HTR-8/SVneo (cell line): ENCODE data around the gene COQ2.
"Not testable (repeated sequence)": the region's sequence is repeated elsewhere in the genome, so short reads cannot be mapped to it uniquely, and the experiment has no call there.

Source experiments
- DNase-seq: peaks from one replicate; pipeline ENCODE4 v3.0.0; 2011; ENCODE audit warnings: low spot score, mixed read lengths; ENCODE audit not compliant: insufficient read length
- FAIRE-seq: peaks from 2 replicates; lab custom pipeline; 2011; peaks lifted over from hg19 to GRCh38; lab: Jason Lieb, UNC

COQ2 gene

DNA sequence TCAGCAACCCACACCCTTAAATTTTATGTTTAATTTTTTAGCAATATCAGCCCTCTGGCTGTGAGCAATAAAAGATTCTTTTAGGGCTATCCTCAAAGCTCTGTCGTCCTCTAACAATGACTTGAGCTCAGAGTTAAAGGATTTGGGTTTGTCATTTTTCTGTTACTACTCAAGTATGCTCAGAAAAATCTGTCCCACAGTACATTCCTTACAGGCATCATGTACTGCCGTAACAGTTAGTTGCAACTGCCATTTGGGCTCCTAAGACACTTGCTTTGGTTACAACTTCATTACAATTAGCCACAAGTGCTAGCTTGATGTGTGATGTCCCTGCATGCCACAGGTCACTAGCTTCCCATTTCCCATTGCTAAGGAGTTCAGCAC, 33.2 kb downstream of the COQ2 start:
- DNase-seq (no peak), FAIRE-seq (no peak)

DNA sequence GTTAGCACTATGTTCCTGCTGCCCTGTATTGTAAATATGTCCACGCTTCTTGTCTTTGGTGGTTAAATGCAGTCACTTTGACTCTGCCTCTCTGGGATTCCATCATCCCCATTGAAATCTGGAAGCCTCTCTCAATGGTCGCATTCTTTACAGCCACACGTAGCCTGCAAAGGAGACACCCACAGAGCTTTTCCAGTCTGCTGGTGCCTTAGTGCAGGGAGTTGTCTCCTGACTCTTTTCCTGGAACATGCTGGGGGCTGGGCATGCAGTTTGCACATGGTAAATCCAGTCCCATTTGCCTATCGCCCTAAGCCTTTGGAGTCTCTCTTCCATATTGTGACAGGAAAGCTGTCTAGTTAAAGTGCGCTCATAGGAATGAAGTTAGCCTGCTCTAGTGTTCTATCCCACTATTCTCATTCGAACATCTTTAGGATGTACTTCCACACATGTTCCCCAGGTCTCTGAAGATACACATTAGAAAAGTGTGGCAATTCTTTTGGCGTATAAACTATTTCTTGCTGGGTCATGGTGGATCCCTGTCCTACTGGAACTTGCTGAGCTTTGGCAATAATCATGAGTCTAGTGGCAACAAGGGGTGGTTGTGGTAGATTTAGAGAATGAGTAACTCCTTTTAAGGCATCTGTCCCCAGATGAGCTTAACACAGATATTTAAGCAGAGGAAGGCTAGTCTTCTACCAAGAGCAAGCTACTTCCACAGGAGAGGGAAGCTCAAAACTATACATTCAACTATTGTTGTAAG, 33.7 kb downstream of the COQ2 start:
- FAIRE-seq = no peak
- DNase-seq = no peak

DNA sequence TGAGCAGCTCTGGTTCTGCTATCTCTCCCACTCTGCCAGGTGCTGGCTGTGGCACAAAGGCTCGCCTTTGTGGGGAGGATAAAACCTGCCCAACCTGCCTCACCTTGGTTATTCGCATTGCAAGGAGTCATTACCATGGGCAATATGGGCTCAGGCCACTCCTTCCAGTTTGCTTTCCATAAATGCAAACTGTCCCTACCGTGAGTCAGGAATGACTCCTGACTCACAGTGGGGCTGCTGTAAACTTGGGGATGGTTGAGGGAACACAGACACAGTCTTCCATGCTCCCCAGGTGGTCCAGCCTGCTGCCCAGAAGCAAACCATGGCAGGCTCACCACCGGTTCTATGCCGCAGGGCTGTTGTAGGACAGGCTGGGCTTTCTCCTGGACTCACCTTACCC, 36.1 kb downstream of the COQ2 start:
- DNase-seq = no peak
- no peak for FAIRE-seq

DNA sequence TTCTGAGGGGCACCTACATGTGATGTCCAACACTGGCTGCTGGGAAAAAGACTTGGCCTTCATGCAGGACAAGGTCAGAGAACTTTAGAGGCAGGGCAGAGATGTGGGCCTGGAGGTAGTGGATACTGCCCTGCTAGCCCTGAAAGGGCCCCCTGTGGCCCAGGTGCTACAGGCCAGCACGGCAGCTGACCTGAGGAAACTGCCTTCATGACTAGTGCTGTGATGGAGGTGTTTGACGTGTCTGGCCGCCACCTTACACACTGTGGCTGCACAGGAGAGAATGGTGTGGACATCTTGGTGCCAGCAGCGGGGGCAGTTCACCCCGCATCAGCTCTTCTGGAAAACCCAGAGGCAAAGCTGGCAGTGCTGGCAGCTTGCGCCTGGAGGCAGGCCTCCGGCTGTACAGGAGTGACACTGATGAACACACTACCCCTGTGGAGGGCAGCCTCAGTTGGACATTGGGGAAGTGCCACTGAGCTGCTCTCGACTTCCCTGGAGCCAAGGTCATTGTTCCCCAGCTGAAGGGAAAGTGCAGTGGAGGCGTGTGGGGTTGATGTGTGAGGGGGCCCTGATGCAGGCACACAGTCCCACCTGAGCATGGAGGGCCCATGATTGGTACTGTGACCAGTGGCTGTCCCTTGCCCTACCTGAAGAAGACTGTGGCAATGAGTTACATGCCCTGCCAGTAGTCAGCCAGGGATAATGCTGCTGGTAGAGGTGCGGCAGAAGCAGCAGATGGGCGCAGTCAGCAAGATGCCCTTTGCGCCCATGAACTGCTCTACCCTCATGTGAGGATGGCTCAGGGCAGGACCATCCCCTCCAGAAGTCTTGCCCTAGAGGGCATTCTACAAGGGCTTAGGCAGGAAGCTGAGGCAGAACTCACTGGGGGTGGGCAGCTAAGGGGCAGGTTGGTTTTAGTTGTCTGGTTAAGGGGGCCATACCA, 36.9 kb downstream of the COQ2 start:
- DNase-seq (no peak), FAIRE-seq (no peak)

DNA sequence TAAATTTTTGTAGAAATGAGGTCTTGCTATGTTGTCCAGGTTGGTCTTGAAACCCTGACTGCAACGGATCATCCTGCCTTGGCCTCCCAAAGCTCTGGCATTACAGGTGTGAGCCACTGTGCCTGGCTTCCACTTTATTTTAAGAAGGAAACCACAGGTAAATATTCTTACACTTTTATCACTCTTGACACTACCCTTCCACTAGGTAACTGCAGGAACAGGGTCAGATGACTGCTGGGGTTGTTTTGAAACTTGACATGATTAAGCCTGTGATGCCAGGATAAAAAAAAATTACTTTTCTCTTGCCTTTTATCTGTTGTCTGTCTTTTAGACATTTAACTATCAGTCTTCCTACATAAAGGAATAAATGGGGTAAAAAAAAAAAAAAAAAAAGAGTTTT, 43.5 kb downstream of the COQ2 start:
- no peak for FAIRE-seq

DNA sequence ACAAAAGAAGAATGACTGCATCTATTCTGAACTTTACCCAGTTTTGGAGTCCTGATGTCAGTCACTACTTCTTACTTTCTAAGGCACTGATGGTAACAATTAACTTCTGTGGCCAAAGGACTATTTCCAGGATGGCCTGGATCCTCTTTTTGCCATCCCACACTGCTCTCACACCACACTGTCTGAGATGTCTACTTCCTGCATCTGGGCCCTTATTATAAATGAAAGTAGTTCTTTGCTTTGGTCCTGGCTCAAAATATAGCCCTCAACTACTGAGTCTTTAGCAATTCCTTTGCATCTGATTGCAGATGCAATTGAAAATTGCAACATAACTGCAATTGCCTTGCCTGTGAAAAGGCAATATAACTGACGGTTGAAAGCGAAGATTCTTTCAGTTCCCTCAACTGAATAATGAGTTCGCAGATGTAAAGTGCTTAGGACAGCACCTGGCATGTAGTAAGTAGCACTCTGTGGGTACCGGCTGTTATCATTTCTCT, 44.2 kb downstream of the COQ2 start:
- DNase-seq = no peak
- FAIRE-seq = no peak

More for the DNA sequence above, 43.5 kb downstream of the COQ2 start:
- no peak for DNase-seq

DNA sequence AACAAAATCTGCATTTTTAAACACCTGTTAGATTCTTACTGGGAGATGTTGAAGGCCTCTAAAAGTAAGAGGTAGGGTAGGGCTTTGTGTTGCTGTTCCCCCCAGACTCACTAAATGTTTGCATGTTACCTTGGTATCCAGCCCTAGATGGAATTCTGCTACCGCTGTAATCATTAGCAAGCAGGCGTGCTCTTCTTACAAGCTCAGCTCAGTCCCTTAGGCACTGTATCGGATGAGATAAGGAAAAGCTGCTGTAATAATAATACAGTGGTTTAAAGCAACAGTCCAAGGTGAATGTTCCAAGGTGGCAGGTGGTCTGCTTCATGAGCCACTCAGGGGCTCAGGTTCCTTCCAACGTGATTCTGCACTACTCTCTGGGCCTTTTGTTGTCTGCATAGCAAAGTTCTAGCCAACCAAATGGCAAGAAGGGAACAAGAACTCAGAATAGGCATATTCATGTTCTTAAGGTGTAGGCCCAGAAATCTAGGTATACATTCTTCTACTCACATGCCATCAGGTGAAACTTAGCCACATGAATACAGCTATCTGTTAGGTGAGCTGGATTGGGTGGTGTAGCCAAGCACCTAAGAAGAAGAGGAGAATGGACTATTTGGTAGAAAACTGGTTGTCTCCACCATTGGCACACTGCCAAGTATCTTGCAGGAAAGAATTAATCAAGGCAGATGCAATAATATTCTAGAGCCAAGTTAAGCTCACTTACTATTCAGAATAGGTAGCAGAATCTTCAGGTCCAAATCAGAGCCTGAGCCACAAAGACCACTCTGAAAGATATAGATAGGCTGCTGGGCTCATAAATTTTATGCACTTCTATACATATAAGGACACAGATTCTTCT, 46.0 kb downstream of the COQ2 start:
- FAIRE-seq (no peak), DNase-seq (no peak)

DNA sequence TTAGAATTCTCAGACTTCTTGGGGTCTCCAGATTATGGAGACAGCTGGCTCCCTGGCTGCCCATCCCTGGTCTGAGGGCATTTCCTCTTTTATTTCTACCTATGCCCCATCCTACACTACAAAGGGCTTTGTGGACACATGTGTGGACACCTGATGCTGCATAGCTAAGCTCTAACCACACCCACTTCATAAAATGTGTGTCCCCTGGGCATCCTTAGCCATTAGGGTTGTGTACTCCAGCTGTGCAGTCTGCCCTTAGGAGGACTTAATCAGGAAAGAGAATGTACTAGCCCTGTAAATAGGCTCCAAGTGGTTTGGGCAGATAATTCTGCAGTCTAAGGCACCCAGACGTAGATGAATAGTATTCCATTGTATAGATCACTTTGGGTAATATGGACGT, 47.0 kb downstream of the COQ2 start:
- FAIRE-seq (no peak), DNase-seq (no peak)

DNA sequence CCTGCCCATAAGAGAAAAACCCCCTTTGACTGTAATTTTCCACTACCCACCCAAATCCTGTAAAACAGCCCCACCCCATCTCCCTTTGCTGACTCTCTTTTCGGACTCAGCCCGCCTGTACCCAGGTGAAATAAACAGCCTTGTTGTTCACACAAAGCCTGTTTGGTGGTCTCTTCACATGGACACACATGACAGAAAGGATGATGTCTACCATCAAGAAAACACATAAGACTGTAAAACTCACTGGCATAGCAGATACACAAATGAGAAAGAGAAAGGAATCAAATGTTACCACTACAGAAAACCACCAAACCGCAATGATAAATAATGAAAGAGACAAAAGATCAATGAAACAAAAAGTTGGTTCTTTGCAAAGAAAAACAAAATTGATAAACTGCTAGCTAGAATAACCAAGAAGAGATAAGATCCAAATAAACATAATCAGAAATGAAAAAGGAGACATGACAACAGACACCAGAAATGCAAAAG, 48.9 kb downstream of the COQ2 start:
- not testable (repeated sequence) for FAIRE-seq, DNase-seq

DNA sequence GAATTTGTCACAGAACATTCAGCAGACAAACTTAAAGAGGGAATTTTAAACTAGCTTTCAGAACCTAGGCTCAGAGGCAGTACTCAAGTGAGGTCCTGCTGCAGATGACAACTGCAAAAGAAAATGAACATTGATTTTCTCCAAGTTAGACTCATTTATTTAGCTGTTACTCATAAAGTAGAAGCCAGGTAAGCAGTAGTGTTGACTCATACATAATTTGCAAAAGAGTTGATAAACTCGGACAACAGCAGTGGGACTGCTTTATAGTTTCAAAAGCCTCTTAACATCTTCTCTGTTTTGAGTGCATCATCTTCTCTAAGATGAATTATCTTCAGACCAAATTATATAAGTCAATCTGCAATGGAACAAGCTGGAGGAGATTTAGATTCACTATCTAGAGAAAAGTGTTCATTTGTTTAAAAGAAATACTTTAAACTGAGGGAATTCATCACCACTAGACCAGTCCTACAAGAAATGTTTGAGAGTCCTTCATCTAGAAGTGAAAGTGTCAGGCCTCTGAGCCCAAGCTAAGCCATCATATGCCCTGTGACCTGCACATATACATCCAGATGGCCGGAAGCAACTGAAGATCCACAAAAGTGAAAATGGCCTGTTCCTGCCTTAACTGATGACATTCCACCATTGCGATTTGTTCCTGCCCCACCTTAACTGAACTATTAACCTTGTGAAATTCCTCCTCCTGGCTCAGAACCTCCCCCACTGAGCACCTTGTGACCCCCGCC, 49.5 kb downstream of the COQ2 start:
- no peak for DNase-seq
- FAIRE-seq = no peak

DNA sequence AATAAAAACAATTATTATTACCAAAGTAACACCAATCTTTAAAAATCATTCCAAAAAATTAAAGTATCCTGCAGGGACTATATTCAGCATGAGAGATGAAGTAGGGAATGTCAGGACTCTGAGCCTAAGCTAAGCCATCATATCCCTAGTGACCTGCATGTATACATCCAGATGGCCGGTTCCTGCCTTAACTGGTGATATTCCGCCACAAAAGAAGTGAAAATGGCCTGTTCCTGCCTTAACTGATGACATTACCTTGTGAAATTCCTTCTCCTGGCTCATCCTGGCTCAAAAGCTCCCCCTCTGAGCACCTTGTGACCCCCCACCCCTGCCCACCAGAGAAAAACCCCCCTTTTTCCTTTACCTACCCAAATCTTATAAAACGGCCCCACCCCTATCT, 50.2 kb downstream of the COQ2 start:
- not testable (repeated sequence) for FAIRE-seq, DNase-seq

DNA sequence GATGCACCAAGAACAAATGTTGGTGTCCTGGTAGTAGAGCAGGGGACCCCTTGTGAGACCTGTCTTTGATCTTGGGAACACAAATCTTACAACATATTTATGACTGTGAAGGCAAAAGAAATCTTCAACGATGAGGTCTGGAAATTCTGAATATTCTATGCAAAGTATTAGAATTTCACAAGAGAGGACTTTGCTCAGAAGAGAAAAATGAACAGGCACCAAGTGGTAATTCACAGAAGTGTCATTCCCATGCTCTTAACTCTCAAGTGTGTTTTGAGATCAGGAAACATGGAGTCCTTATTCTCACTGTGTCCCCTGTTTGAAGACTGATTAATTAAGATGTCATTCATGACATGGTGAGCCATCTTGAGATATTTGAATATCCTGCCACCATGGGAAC, 52.5 kb downstream of the COQ2 start:
- no peak for DNase-seq
- FAIRE-seq = no peak

DNA sequence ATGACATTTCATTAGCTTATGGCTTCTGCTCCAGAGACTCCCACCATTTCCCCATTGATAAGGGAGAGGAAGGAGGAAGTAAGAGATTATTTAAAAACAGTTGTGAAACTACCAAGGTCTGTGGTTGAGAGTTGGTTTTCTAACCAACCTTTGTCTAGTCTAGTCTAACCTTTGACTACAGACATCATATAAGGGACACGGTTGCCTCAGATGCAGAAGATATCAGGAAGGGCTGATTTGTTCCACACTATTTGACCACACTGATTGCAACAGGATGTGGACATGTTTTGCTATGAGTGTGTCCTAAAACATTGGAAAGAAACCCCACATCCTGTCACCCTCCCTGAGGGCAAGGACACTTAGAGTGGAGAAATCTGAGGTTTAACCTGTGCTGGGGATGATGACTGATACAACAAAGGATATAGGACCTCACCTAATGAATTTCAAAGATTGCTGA, 53.0 kb downstream of the COQ2 start:
- DNase-seq = no peak
- no peak for FAIRE-seq

DNA sequence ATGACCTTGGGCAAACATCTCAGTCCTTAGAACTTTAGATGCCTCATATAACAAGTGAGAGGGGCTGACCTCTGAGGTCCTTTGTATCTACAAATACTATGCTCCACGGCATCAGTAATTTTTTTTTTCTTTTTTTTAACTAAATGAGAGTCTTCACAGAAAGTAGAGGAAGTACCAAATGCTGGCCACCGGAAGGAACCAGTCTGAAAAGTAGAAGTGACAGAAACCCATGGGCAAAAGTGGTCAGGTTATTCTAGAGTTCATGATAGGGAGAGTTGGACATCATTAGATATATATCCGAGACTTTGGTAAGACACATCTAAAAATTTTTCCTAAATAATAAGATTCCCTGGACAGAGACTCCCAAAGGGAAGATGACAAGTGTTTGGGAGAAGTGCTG, 53.7 kb downstream of the COQ2 start:
- FAIRE-seq = no peak
- DNase-seq = no peak

DNA sequence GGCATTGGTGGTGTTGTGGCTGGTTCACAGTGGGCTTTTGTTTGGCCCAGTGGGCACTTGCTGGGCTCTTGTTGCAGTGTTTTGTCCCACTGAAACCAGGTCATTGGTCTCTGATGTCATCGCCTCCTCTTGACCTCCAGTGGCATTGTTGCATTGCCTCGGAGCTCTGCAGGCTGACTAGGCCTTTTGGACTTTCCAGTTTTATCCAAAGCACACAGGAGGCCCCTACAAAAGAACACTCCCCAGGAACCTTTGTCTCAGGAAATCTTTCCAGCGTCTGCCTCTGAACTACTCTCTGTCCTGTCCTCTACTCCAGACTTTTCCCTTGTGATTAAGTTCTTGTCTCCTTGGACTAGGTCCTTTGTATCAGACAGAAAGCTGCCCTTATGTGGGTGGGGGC, 54.8 kb downstream of the COQ2 start:
- DNase-seq (no peak), FAIRE-seq (no peak)

DNA sequence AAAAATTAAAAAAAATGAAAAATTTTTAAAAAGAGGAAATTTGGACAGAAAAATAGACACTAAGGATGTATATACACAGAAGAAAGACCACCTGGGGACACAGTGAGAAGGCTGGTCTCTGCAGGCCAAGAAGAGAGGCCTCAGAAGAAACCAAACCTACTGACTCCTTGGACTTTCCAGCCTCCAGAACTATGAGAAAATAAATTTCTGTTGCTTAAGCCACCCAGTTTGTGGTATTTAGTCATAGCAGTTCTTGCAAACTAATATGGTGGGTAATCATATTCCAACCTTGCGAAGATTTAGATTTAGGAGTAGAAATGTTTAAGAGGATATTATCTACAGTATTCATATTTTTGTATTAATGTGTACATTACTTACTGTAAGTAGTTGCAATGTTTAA, 56.4 kb downstream of the COQ2 start:
- DNase-seq (no peak), FAIRE-seq (no peak)

DNA sequence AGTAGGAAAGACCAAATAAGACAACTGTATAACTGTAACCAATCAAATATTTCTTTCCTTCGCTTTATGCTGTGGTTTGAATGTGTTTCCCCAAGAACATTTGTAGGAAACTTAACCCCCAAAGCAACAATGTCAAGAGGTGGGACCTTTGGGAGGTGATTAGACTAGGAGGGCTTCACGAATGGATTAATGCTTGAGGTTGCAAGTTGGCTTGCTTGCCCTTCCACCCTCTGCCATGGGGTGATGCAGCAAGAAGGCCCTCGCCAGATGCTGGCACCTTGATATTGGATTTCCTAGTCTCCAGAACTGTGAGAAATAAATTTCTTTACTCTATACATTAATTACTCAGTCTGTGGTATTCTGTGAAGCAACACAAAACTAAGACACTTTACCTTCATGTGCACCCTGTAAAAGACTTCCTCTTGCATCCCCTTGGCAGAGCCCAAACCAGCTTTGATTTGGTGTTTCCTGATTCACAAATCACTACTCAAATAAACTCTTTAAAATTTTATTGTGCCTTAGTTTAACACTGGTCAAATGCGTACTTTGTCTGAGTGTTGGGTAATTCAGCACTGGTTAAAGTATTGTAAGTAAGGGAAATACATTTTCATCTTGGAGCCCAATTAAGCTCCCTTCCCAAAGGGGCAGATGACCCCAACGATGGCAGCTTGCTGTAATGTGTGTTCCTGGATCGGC, 59.9 kb downstream of the COQ2 start:
- DNase-seq (no peak), FAIRE-seq (no peak)

DNA sequence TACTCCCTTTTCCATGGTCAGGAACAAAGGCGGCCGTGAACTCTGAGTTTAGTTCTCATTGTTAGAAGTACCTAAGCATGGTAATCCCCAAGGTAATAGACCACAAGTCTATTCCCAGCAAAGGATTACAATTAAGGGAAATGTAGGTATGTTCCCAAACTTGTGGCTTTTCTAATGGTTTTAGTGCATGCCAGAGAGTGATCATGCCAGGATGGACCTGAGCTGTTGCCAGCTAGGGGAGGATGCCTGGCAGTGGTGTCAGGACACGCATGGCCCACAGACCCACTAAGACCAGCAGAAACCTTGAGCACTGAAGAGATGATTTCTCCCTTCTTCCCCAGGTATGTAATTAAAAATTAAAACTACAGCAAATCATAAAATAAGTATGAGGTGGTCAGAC, 60.8 kb downstream of the COQ2 start:
- FAIRE-seq = no peak
- DNase-seq = no peak

DNA sequence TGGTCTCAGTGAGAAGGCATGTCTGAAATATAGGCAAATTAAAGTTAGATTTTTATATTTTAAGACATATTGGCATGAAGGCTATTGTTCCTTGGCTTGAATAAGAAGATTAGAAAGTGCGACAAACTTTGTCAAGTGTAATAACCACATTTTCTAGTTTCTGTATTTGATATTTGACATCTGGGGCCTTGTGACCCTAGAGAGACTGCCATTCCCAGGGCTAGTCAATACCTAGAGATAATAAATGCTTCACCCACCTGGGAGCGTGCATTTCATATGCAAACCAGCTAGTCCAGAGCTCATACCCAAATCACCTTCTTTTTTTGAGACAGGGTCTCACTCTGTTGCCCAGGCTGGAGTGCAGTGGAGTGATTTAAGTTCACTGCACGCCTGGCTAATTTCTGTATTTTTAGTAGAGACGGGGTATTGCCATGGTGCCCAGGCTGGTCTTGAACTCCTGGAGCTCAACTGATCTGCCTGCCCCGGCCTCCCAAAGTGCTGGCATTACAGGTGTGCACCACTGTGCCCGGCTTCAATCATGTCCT, 62.6 kb downstream of the COQ2 start:
- DNase-seq = no peak
- no peak for FAIRE-seq
